T-helper 2 cell treated with Interferon-gamma antibody and Interleukin-4, amounts not matched to agents 5 μg/mL and 100 μg/mL, for 36 hours (primary cell): Measurements from ENCODE around the gene FANCD2.
"Not testable (repeated sequence)": the region's sequence is repeated elsewhere in the genome, so short reads cannot be mapped to it uniquely, and the experiment has no call there.

Experiments used
- DNase-seq: peaks from one replicate; pipeline ENCODE4 v3.0.0; 2021; ENCODE audit warnings: low spot score
- H3K27ac Mint-ChIP-seq: one replicate; pipeline ENCODE4 v1.8.0; 2021; ENCODE audit warnings: mild to moderate bottlenecking, mixed read lengths
- H3K27me3 Mint-ChIP-seq: one replicate; pipeline ENCODE4 v1.8.0; 2021; ENCODE audit warnings: low read depth, mixed read lengths
- H3K36me3 Mint-ChIP-seq: one replicate; pipeline ENCODE4 v1.8.0; 2021; ENCODE audit warnings: low read depth, mixed read lengths
- H3K4me1 Mint-ChIP-seq: one replicate; pipeline ENCODE4 v1.8.0; 2021; ENCODE audit warnings: low read depth, mixed read lengths
- H3K4me3 Mint-ChIP-seq: one replicate; pipeline ENCODE4 v1.8.0; 2022; ENCODE audit warnings: mild to moderate bottlenecking, moderate library complexity, mixed read lengths
- H3K9me3 Mint-ChIP-seq: one replicate; pipeline ENCODE4 v1.8.0; 2021; ENCODE audit warnings: mixed read lengths

Gene FANCD2

DNA sequence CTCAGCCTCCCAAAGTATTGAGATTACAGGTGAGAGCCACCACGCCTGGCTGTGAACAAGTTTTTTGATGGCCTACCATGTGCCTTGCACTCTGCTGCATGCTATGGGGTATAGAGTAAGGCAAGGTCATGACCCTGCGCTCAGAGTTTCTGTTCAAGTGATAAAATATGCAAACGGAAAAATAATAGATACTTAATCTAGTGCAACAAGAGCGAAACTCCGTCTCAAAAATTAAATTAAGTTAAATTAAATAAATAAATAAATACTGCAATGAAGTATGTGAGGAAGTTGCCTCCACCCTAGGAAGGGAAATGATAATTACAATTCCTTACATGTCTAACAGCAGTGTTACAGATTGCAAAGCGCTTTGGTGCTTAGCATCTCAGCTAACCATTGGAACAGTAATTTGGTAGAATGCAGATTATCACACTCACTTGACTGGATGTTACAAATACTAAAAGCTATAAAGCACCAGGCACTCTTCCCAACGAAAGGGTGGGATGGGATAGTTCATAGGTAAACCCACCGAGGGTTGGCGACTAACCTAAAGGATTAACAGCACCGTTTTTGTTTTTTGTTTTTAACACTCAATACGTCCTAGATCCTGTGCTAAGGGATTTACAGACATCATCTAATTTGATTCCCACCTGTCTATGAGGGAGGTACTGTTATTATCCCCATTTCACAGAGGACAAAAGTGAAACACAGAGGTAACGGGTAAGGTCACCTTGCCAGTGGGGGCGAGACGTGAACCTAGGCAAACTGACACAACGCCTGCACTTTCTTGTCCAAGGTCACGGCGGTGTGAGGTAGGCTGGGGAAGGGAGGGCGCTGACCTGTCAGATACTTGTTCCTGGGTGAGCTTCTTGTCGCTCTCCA, 793 bp upstream of the FANCD2 start:
- H3K9me3 Mint-ChIP-seq, result no peaks in the 10 kb centered on the region
- H3K4me3 Mint-ChIP-seq, result peak overlapping the region; percentile 95
- H3K27ac Mint-ChIP-seq, result peak overlapping the region; percentile 99
- H3K4me1 Mint-ChIP-seq, result peaks cover 21% of the 10 kb centered on the region
- H3K36me3 Mint-ChIP-seq, result peaks cover 24% of the 10 kb centered on the region
- H3K27me3 Mint-ChIP-seq, result no peaks in the 10 kb centered on the region
- DNase-seq, result no peak

DNA sequence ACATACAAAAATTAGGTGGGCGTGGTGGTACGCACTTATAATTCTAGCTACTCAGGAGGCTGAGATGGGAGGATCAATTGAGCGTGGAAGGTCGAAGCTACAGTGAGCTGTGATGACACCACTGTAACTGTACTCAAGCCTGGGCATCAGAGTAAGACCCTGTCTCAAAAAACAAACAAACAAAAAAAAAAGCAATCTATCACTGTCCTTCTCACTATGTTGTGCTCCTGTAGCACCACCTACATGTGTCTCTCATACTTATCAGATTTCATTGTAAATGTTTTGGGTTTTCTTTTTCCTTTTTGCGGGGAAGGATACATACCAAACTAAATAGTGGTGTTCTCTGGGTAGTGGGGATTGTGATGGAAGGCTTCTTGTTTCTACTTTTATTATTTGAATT, 14.8 kb downstream of the FANCD2 start:
- Mint-ChIP-seq H3K27ac (no peak overlapping the region), H3K27me3 (no peaks in the 10 kb centered on the region), H3K4me3 (no peak overlapping the region), H3K4me1 (no peaks in the 10 kb centered on the region), H3K9me3 (no peaks in the 10 kb centered on the region), H3K36me3 (peaks cover 49% of the 10 kb centered on the region)
- DNase-seq, result no peak

DNA sequence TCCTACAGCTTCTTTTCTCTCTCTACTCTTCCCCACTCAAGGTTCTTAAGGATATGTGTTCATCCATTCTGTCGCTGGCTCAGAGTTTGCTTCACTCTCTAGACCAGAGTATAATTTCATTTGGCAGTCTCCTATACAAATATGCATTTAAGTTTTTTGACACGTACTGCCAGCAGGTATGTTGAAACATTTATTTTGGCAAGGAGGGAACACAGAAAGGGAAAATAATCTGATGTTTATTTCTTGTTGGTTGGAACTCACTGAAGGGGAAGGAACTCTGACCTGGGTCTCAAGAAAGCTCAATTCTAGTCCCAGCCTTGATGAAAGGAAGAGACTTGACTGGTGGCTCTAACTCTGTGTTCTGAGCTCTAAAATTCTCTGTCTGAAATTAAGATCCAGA, 21.6 kb downstream of the FANCD2 start:
- Mint-ChIP-seq H3K4me3 (no peak overlapping the region), H3K9me3 (no peaks in the 10 kb centered on the region), H3K36me3 (peaks cover 40% of the 10 kb centered on the region), H3K27me3 (no peaks in the 10 kb centered on the region), H3K27ac (no peak overlapping the region), H3K4me1 (peaks cover 2% of the 10 kb centered on the region)
- no peak for DNase-seq

DNA sequence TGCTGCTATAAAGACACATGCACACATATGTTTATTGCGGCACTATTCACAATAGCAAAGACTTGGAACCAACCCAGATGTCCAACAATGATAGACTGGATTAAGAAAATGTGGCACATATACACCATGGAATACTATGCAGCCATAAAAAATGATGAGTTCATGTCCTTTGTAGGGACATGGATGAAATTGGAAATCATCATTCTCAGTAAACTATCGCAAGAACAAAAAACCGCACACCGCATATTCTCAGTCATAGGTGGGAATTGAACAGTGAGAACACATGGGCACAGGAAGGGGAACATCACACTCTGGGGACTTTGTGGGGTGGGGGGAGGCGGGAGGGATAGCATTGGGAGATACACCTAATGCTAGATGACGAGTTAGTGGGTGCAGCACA, 26.8 kb downstream of the FANCD2 start:
- H3K4me3 Mint-ChIP-seq, H3K27me3 Mint-ChIP-seq, H3K4me1 Mint-ChIP-seq, H3K9me3 Mint-ChIP-seq, DNase-seq, H3K27ac Mint-ChIP-seq: not testable (repeated sequence)
- peaks cover 44% of the 10 kb centered on the region for H3K36me3 Mint-ChIP-seq

DNA sequence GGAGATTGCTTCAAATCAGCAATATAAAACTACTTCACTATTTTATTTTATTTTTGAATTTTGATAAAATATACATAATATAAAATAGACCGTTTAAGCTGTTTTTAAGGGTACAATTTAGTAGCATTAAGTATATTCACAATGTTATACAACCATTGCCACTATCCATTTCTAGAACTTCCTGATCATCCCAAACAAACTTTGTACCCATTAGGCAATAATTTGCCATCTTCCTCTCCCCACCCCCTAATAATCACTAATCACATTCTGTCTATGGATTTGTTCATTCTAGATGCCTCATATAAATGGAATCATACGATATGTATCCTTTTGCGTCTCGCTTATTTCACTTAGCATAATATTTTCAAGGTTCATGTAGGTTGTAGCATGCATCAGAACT, 28.9 kb downstream of the FANCD2 start:
- no peak overlapping the region for H3K4me3 Mint-ChIP-seq
- H3K27me3 Mint-ChIP-seq, result no peaks in the 10 kb centered on the region
- H3K9me3 Mint-ChIP-seq, result no peaks in the 10 kb centered on the region
- peaks cover 2% of the 10 kb centered on the region for H3K4me1 Mint-ChIP-seq
- DNase-seq, result no peak
- H3K36me3 Mint-ChIP-seq, result peaks cover 43% of the 10 kb centered on the region
- H3K27ac Mint-ChIP-seq, result no peak overlapping the region

DNA sequence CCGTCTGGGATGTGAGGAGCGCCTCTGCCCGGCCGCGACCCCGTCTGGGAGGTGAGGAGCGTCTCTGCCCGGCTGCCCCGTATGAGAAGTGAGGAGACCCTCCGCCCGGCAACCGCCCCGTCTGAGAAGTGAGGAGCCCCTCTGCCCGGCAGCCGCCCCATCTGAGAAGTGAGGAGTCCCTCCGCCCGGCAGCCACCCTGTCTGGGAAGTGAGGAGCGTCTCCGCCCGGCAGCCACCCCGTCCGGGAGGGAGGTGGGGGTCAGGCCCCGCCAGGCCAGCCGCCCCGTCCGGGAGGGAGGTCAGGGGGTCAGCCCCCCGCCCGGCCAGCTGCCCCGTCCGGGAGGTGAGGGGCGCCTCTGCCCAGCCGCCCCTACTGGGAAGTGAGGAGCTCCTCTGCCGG, 43.8 kb downstream of the FANCD2 start:
- not testable (repeated sequence) for DNase-seq, H3K27me3 Mint-ChIP-seq, H3K4me1 Mint-ChIP-seq, H3K4me3 Mint-ChIP-seq, H3K27ac Mint-ChIP-seq, H3K9me3 Mint-ChIP-seq
- H3K36me3 Mint-ChIP-seq, result peaks cover 49% of the 10 kb centered on the region

DNA sequence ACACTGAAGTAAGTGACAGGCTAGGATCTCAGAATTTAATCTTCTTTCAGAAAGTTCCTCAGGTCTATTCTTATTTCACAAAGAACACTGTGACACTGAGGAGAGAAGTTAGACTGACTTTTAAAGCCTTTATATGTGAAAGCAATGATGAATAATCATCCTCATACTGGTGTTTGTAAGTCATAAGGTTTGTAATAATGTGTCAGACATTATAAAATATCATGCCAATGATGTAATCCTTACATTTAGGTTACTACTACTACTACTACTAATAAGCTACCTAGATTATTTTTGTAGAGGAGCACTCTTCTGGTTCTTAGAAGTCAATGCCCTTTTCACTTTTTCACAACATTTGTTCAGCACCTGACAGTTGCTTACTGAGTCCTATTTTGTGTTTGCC, 48.4 kb downstream of the FANCD2 start:
- Mint-ChIP-seq H3K27ac (no peak overlapping the region), H3K4me3 (no peak overlapping the region), H3K4me1 (no peaks in the 10 kb centered on the region), H3K9me3 (no peaks in the 10 kb centered on the region), H3K36me3 (peaks cover 29% of the 10 kb centered on the region), H3K27me3 (no peaks in the 10 kb centered on the region)
- DNase-seq, result no peak

DNA sequence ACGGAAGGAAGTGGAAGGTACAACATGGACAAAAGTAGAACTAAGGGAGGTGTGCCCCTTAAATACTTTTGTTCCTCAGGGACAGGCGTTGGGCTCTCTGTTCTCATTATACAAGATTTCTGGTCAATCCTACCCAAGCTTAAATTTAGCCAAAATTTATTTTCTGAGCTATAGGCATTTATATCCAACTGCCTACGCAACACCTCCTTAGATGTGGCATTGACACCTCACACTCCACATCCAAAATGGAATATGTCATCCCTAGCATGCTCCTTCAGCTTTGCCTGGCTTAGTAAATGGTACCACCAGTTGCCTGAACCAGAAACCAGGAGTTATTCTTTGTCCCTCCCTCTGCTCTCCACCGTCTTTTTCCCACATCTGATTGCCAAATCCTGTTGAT, 55.6 kb downstream of the FANCD2 start:
- Mint-ChIP-seq H3K27me3 (no peaks in the 10 kb centered on the region), H3K27ac (no peak overlapping the region), H3K4me3 (no peak overlapping the region), H3K9me3 (no peaks in the 10 kb centered on the region), H3K4me1 (no peaks in the 10 kb centered on the region), H3K36me3 (peaks cover 42% of the 10 kb centered on the region)
- no peak for DNase-seq

DNA sequence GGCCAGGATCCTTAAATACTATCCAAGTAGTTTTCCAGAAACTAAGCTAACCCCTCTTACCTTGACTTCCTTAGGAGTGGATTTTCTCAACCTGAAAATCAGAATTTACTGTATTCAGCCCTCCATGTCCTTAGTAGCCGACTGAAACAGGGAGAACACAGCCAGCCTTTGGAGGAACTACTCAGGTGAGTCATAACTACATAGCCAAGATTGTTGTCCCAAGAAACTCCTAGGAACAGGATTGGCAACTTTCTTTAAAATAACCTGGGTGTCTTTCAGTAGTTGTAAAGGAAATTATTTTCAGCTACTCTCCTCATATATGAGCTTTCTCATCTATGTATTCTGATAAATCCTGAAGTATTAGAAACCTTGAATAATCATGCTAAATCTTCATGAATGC, 59.5 kb downstream of the FANCD2 start:
- Mint-ChIP-seq H3K27me3 (no peaks in the 10 kb centered on the region), H3K27ac (no peak overlapping the region), H3K9me3 (no peaks in the 10 kb centered on the region), H3K4me1 (no peaks in the 10 kb centered on the region), H3K4me3 (no peak overlapping the region), H3K36me3 (peaks cover 43% of the 10 kb centered on the region)
- no peak for DNase-seq

DNA sequence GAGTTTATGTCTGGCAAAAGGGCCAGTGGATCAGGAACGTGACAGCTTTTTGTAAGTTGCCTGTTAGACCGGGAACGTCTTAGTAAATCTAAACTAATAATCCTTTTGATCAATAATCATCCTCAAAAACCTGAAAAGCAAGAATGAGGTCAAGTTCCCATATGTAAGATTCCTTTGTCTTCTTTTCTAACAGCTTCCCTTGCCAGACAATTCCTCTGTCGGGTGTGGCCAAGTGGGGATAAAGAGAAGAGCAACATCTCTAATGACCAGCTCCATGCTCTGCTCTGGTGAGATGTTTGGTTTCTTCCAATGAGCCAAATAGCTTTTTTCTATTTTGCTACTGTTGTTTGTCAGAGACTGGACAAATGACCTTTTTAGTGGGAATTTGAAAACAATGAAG, 62.0 kb downstream of the FANCD2 start:
- peaks cover 43% of the 10 kb centered on the region for H3K36me3 Mint-ChIP-seq
- no peaks in the 10 kb centered on the region for H3K27me3 Mint-ChIP-seq
- H3K27ac Mint-ChIP-seq, result no peak overlapping the region
- DNase-seq, result no peak
- no peaks in the 10 kb centered on the region for H3K9me3 Mint-ChIP-seq
- no peaks in the 10 kb centered on the region for H3K4me1 Mint-ChIP-seq
- H3K4me3 Mint-ChIP-seq, result no peak overlapping the region

DNA sequence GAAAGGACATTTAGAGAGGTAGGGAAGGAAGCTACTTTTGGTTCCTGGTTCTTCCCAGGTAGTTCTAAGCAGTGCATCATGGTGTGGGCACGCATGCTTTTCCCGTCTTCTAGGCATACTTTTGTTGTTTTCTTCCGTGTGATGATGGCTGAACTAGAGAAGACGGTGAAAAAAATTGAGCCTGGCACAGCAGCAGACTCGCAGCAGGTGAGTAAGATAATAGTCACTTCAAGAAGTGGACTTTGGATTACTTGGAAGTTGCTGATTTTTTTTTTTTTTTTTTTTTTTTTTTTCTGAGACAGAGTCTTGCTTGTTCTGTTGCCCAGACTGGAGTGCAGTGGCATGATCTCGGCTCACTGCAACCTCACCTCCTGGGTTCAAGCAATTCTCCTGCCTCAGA, 63.9 kb downstream of the FANCD2 start:
- H3K4me3 Mint-ChIP-seq, result no peak overlapping the region
- no peak overlapping the region for H3K27ac Mint-ChIP-seq
- peaks cover 38% of the 10 kb centered on the region for H3K36me3 Mint-ChIP-seq
- no peaks in the 10 kb centered on the region for H3K27me3 Mint-ChIP-seq
- DNase-seq, result no peak
- no peaks in the 10 kb centered on the region for H3K4me1 Mint-ChIP-seq
- H3K9me3 Mint-ChIP-seq, result no peaks in the 10 kb centered on the region

DNA sequence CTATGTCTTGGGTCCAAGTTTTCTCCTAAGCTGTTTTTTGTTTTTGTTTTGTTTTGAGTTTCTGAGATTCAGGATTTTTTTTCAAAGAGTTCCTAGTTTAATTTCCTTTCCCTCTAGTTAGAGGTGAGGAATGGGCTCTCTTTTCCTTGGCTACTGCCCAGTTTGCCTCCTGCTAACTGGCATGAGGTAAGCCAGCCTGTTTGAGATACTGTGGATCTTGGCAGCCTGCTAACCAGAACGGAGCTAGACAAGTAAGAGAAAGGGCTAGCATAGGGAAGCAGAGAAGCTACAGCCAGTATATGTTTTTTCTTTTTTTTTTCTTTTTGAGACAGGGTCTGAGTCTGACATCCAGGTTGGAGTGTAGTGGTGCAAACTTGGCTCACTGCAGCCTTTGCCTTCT, 64.5 kb downstream of the FANCD2 start:
- H3K27me3 Mint-ChIP-seq, H3K27ac Mint-ChIP-seq, DNase-seq, H3K4me1 Mint-ChIP-seq, H3K4me3 Mint-ChIP-seq, H3K9me3 Mint-ChIP-seq: not testable (repeated sequence)
- H3K36me3 Mint-ChIP-seq, result peaks cover 38% of the 10 kb centered on the region

DNA sequence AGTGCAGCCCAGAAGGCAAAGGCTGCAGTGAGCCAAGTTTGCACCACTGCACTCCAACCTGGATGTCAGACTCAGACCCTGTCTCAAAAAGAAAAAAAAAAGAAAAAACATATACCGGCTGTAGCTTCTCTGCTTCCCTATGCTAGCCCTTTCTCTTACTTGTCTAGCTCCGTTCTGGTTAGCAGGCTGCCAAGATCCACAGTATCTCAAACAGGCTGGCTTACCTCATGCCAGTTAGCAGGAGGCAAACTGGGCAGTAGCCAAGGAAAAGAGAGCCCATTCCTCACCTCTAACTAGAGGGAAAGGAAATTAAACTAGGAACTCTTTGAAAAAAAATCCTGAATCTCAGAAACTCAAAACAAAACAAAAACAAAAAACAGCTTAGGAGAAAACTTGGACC, 65.2 kb downstream of the FANCD2 start:
- H3K4me3 Mint-ChIP-seq, result not testable (repeated sequence)

DNA sequence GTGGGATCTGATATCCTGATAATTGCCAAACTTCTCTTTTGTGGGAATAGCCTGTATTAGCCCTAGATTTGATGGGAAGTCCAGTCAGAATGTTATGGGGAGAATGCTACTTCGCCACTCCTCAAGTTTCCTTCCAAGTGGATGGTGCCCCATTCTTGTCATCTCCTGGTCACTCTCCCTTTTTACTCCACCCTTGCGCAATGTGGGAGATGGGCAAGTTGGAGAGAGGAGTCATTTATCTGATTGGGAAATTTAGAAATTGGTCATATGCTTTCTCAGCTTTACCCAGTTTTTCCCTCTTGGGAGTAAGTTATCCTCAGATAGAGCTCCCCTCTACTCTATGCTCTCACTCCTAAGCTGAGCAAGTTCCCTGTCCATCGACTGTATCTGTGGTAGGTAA, 67.4 kb downstream of the FANCD2 start:
- Mint-ChIP-seq H3K4me1 (no peaks in the 10 kb centered on the region), H3K4me3 (no peak overlapping the region), H3K27ac (no peak overlapping the region), H3K36me3 (peaks cover 36% of the 10 kb centered on the region), H3K9me3 (no peaks in the 10 kb centered on the region), H3K27me3 (no peaks in the 10 kb centered on the region)
- no peak for DNase-seq

More for the DNA sequence above, 65.2 kb downstream of the FANCD2 start:
- not testable (repeated sequence) for H3K27me3 Mint-ChIP-seq, H3K27ac Mint-ChIP-seq, H3K9me3 Mint-ChIP-seq, H3K4me1 Mint-ChIP-seq, DNase-seq
- H3K36me3 Mint-ChIP-seq, result peaks cover 38% of the 10 kb centered on the region

DNA sequence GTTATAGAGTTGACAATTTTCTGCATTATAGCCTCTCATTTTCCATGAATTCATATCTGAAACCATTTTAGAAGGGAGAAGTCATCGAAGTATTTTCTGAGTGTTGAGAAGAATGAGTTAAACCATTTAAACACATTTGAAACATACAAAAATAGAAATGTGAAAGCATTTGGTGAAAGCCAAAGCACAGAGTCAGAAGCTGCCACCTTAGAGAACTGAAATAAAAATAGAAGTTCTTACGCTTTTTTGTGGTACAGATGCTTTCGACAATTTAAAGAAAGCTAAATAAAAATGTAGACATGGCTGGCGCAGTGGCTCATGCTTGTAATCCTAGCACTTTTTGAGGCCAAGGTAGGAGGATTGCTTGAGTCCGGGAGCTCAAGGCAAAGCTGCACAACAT, 72.8 kb downstream of the FANCD2 start:
- H3K36me3 Mint-ChIP-seq, result peaks cover 28% of the 10 kb centered on the region
- no peak for DNase-seq
- no peak overlapping the region for H3K27ac Mint-ChIP-seq
- no peak overlapping the region for H3K4me3 Mint-ChIP-seq
- no peaks in the 10 kb centered on the region for H3K9me3 Mint-ChIP-seq
- no peaks in the 10 kb centered on the region for H3K27me3 Mint-ChIP-seq
- H3K4me1 Mint-ChIP-seq, result no peaks in the 10 kb centered on the region
